Peyer's patch (tissue), 4 donors: ENCODE measurements around the gene NOSTRIN.

ENCODE experiments used
- CTCF ChIP-seq, 6 experiments: fragments of 450-650 bp in 4 of 6; fragments of 200-600 bp in 2 of 6; sonication (generic) in 1 of 6; IDR thresholded peaks; one replicate each; pipeline ENCODE4 v1.5.1; 2017 to 2019; ENCODE audit warnings: antibody characterized with exemption in 6 of 6, mild to moderate bottlenecking in 3 of 6, moderate library complexity in 1 of 6
- POLR2A ChIP-seq, 2 donors: fragments of 450-650 bp; IDR thresholded peaks; one replicate each; pipeline ENCODE4 v1.5.1; 2017; ENCODE audit warnings: antibody characterized with exemption in 2 of 2, mild to moderate bottlenecking in 2 of 2, moderate library complexity in 2 of 2

- TF ChIP-seq CTCF (IDR thresholded peaks at IDR 0.05) (no peak), POLR2A (IDR thresholded peaks at IDR 0.05) (no peak)
Measured at GRCh38 chr2:168784993-168785392, 17.4 kb upstream of the NOSTRIN start.
